ENCODE data around the gene COMMD9.

COMMD9 gene

DNA sequence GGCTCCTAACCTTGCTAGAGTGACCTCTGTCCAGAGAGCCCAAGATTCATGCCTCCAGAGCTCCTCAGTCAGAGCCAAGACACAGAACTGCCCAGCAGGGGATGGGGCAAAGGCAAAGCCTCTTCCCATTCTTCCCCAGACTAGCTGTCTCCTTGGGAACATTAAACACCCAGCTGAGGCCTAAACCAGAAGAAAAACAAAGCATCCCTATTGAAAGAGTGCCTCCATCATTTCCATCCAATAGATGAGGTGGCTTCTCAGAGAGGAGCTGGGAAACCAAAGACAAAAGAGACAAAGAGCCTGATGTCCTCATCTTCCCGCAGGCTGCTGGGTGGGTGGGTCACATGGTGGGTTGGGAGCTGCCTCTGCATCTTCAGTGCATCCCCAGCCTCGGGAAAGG, 37.4 kb downstream of the COMMD9 start:
- no peak for DNase-seq

DNA sequence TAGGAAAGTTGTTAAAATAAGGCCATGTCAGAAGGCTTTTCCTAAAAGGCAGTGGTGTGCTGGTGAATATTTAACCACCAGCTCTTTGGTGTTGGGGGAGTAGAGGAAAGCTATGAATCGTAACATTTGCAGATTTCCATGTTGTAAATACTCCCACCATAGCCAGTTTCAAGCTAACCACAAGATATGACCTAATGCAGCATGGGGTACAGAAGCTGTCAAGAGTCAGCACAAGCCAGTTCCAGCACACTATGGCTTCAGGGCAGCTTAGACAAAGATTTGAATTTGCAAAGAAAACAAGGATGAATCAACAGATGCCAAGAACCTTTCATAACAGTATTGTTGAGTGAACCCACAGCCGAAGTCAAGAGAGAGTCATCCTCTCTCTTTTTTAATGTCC, 40.0 kb downstream of the COMMD9 start:
- DNase-seq, result peak; percentile 10

DNA sequence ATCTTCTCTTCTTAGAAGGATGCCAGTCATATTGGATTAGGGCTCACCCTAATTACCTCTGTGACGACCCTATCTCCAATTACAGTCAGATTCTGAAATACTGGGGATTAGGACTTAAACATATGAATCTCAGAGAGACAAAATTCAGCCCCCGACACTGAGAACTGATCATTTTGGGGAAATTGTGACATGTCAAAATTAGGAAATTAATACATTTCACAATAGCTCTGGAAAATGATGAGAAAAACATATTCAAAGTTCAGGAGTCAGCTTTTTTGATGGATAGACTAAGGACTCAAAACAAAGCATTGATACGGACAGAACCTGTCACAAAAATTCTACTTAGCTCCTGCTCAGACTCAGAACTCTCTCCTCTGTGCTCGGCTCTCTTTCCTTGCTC, 40.8 kb downstream of the COMMD9 start:
- DNase-seq, result no peak

DNA sequence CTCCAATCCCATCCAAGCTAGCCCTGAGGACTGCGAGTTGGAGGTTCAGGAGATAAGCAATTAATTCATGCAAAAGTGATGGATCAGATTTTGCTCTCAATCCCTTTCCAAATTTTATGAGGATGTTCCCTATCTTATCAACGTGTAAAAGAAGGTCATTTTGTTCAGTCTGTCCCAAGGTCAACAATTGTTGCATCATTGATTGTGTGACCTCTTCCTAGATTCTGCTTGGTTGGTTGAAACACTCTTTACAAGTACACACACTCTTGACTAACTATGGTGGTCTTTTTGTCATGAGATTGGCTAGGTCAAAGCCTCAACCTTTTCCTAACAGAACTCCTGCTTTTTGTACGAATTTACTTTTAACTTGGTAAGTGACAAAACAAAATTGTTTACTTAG, 41.7 kb downstream of the COMMD9 start:
- no peak for DNase-seq

- no peak for DNase-seq
Measured at GRCh38 chr11:36243641-36244040, 45.6 kb downstream of the COMMD9 start.

GRCh38 chr11:36241497-36241896, 47.7 kb downstream of the COMMD9 start:
- no peak for DNase-seq

DNA sequence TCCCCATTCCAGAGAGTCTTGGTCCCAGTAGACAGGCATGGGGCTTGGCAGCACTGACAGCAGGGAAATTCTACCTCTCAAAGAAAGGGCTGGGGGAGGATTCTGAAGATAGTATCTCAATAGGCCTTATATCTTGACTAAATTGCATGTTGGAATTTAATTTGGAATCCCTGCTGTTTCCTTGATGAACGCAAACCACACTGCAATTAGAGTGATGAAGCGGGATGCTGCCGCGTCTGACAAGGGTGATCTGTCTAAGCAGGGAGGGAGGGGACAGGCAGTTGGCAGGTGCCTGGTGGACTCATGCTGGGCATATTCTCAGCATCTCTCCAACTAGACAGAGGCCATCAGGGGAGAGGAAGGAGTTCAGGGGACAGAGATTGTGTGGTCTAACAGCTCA, 48.4 kb downstream of the COMMD9 start:
- DNase-seq, result no peak

GRCh38 chr11:36240173-36240572, 49.1 kb downstream of the COMMD9 start:
- DNase-seq, result no peak

- DNase-seq, result no peak
Measured at GRCh38 chr11:36239636-36240035, 49.6 kb downstream of the COMMD9 start.

DNA sequence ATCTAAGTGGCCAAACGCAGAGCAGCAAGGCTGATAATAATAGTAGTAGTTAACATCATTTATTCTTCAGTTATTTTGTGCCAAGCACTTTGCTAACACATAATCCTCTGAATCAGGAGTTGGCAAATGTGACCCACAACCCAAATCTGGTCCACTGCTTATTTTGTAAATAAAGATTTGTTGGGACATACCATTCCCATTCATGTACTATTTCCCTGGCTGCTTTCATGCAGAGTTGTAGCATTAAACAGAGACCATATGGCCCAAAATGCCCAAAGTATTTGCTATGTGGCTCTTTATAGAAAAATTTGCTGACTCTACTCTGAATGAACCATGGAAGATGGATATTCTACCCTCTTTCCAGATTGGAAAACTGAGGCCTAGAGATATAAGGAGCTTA, 50.3 kb downstream of the COMMD9 start:
- no peak for DNase-seq

- DNase-seq, result no peak
Measured at GRCh38 chr11:36238036-36238631, 51.1 kb downstream of the COMMD9 start.

DNA sequence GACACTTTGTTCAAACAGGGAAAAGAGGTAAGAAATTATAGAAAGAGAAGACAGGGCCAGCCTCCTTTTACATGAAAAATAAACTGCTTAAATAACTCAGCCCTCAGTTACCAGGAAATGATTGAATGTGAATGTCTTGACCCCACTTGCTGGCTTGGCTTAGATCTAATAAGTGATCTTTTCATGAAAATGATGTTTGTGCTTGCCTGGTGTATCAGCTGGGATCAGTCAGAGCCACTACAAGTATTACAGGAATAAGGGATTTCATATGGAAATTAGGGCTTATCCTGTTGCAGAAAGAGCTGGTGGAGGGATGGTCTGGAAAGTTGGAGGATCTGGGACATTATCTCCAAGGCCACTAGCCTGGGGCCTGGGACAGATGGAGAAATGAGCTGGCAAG, 51.8 kb downstream of the COMMD9 start:
- no peak for DNase-seq

DNA sequence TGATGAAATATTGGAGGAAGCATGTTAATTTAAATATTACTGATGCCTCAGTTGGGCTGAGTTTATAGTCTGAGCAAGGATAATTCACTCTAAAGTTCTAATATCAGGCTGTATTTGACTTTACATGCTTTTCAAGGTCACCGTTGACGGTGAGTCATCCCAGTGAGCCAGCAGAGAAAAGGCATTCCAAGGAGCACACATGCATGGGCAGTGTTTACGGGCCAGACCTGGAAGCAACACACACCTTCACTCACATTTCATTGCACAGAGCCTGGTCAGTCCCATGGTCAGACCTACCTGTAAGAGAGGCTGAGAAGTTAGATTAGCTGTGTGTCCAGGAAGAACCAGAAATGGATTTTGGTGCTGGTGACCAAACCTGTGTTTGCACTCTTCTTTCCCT, 53.5 kb downstream of the COMMD9 start:
- DNase-seq, result no peak

DNA sequence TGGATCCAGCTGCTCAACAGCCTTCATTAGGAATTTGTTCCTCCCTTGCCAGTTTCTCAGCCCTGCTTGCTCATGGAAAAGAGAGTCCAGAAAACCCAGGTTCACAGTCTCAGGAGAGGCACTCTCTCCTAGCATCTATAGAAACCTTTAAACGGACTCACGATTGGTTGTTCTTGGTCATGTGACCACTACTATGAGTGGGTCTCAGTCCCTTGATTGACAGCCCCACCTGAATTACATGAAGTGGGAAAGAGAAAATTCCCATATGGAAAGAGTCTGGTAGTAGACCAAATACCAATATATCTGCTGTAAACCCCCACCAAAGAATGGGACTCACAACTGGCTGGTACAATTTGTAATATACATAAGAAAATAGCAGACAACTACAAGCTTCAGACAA, 54.4 kb downstream of the COMMD9 start:
- no peak for DNase-seq

DNA sequence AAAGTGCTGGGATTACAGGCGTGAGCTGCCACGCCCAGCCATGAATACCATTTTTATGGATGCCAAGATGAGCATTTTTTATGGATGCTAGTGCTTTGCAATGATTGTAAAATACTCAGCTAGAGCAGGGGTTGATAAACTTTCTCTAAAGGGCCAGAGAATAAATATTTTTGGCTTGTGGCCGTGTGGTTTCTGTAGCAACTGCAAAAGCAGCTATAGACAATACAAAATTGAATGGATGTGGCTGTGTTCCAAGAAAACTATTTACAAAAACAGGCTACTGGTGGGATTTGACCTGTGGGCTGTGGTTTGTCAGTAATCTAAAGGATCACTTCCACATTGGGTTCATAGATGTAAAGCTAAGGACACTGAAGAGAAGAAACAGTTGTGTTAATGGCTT, 56.0 kb downstream of the COMMD9 start:
- no peak for DNase-seq

DNA sequence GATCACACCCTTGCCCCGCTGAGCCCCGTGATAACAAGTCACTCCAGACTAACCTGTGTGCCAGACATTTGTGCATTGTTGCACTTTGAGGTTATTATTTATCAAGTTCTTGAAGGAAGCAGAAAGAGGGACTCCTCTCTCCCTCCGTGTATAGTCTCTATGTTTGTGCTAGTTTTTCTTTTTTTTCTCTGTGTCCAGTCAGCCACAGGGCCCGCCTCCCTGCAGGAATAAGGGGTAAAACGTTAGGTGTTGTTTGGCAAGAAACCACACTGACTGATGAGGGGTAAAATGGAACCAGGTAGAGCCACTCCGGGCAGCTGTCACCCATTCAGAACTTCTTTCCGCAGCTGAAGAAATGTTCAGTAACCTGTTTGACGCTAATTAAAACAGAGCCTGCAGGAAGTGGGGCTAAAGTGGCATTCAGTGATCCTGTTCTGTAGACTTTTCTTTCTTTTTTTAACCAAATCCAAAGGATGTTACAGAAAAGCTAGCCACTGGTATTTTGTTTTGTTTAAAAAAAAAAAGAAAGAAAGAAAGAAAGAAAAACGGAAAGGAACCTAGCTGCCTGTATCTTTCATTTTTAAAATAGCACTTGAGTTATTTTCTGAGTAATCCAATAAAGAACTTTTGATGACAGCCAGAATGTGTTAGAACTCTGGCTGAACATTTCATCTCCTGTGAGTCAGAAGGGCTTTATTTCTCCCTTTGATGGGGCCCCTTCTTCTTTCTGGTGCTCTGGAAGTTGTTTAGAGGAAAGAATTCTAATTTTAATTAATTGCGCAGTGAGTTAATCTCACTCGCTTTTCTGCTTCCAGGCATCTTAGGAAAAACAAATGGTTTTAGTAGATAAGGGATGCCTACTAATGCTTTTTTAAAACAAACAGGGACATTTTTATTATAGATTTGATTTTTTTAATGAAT, 58.2 kb downstream of the COMMD9 start:
- DNase-seq, result no peak

DNA sequence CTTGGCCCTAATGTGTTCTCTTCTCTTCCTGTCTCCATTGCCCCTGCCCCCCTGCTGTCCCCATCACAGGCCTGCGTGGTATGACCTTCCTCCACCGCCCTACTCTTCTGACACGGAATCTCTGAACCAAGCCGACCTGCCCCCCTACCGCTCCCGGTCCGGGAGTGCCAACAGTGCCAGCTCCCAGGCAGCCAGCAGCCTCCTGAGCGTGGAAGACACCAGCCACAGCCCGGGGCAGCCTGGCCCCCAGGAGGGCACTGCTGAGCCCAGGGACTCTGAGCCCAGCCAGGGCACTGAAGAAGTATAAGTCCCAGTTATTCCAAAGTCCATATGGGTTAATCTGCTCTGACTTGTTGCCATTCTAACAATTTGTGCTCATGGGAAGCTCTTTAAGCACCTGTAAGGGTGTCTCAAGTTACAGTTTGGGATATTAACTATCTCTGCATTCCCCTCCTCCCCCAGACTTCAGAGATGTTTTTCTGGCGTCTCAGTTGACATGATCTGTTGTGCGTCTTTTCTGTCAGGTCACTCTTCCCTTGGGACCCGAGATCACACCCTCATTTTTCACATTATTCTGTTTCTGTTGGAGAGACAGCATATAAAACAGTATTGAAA, 60.0 kb downstream of the COMMD9 start:
- DNase-seq, result no peak

GRCh38 chr11:36228689-36229088, 60.5 kb downstream of the COMMD9 start:
- DNase-seq, result no peak

DNA sequence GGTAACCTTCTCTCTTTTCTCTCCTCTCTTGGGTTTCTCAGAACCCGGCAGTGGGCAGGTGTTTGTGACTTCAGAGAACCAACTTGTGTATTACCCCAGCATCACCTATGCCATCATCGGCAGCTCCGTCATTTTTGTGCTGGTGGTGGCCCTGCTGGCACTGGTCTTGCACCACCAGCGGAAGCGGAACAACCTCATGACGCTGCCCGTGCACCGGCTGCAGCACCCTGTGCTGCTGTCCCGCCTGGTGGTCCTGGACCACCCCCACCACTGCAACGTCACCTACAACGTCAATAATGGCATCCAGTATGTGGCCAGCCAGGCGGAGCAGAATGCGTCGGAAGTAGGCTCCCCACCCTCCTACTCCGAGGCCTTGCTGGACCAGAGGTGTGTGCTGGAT, 62.2 kb downstream of the COMMD9 start:
- no peak for DNase-seq

DNA sequence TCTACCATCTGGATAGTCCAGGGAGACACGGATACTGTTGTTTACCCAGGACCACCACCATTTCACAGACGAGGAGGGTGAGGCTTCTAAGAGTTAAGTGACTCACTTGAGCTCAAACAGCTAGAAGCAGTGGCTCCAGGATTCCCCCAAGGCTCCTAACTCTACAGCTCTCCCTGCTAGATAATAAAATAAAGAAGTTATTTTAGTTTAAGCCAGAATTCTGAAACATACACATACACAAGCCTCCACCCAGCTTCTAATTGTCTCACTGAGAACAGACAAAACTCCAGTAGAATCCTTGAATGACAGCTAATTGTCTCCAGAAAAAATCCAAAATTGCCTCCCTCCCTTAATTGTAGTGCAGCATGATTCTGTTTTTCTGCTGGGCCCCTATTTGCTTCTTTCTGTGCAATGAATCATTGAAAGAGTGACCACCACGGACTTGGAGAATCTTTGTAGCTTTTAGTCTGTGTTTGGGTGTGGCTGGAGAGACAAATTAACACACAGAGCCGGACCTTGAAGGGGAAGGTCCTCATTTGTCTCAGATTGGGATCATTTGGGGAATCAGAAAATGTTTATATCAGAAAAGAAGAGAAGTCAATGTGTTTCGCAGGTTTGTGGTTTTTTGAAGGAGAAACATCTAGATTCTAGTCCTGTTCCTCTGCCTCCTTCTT, 64.9 kb downstream of the COMMD9 start:
- DNase-seq, result no peak

GRCh38 chr11:36222831-36223635, 66.2 kb downstream of the COMMD9 start:
- DNase-seq, result no peak

Measured in stimulated activated CD4-positive, alpha-beta T cell treated with anti-CD3 and anti-CD28 coated beads, Interleukin-1b, Interleukin-23, amount 100 ng/mL, for 48 hours (primary cell).